ENCODE results near the gene KDM1B. TPM values are rescaled to one million over a fixed set of nuclear protein-coding genes. Genes with fewer than 3 reads are reported as not detected.

KDM1B gene
- total and polyA plus RNA-seq, 2 experiments from 2014 or later, result 3.8 to 9.0 TPM

DNA sequence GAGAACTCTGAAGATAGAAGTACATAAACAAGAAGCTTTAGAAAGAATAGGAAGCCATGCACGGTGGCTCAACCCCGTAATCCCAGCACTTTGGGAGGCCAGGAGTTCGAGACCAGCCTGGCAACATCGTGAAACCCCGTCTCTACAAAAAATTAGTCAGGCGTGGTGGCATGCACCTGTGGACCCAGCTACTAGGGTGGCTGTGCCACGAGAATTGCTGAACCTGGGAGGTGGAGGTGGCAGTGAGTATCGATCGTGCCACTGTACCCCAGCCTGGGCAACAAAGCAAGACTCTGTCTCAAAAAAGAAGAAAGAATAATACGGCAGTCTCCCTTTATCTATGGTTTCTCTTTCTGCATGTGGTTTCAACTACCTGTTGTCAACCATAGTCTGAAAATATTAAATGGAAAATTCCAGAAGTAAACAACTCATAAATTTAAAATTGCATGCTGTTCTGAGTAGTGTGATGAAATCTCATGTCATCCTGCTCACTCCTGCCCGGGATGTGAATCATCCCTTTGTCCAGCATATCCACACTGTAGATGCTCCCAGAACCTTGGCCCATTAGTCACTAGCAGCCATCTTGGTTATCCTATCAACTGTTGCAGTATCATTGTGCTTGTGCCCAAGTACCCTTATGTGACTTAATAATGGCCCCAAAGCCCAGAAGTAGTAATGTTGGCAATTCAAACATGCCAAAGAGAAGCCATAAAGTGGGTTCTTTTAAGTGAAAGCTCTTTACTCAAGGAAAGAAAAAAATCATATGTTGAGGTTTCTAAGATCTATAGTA lies 87.0 kb downstream of the KDM1B start (continued):
- TF ChIP-seq, protein P1, sequence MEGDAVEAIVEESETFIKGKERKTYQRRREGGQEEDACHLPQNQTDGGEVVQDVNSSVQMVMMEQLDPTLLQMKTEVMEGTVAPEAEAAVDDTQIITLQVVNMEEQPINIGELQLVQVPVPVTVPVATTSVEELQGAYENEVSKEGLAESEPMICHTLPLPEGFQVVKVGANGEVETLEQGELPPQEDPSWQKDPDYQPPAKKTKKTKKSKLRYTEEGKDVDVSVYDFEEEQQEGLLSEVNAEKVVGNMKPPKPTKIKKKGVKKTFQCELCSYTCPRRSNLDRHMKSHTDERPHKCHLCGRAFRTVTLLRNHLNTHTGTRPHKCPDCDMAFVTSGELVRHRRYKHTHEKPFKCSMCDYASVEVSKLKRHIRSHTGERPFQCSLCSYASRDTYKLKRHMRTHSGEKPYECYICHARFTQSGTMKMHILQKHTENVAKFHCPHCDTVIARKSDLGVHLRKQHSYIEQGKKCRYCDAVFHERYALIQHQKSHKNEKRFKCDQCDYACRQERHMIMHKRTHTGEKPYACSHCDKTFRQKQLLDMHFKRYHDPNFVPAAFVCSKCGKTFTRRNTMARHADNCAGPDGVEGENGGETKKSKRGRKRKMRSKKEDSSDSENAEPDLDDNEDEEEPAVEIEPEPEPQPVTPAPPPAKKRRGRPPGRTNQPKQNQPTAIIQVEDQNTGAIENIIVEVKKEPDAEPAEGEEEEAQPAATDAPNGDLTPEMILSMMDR (conservative IDR thresholded peaks at IDR 0.05; ENCODE audit: low read depth in 2 of 2), result no peak
- TF ChIP-seq ZNF114 (CRISPR knock-in tag; IDR thresholded peaks at IDR 0.05), result no peak

DNA sequence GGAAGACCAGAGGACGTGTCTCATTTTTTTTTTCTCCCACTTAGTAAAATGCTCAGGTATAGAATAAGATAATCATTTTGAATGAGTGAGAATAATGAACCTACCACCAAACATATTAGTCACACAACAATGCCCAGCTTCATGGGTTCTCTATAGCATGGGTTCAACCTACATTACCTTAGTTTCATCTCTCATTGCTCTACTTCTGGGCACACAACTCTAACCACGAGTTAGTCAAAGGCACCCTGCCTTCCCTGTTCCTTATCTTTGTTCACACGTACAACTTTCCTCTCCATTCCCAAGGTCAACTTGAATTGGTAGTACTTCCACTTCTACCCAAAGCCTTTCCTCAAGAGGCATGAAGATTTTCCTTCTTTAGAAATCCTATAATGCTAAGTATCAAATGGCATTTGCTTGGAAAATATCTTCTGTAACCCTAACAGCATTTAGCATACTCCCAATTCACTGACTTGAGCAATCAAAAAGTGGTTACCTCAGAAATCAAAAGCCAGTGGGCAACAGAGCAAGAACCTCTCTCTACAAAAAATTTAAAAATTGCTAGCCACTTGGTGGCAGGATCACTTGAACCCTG lies 88.2 kb downstream of the KDM1B start:
- TF ChIP-seq EZH2phosphoT487 (IDR thresholded peaks at IDR 0.05; ENCODE audit: unreplicated experiment) (no peak), ZNF114 (CRISPR knock-in tag; IDR thresholded peaks at IDR 0.05) (no peak), EZH2 (IDR thresholded peaks at IDR 0.05; ENCODE audit: low read depth, unreplicated experiment) (no peak), NANOG (IDR thresholded peaks at IDR 0.05; ENCODE audit: borderline replicate concordance) (no peak), ZNF331 (CRISPR knock-in tag; IDR thresholded peaks at IDR 0.05; ENCODE audit: low read depth) (no peak)
- TF ChIP-seq, protein P1 (conservative IDR thresholded peaks at IDR 0.05; ENCODE audit: low read depth in 2 of 2), result no peak
- TF ChIP-seq, protein P2, sequence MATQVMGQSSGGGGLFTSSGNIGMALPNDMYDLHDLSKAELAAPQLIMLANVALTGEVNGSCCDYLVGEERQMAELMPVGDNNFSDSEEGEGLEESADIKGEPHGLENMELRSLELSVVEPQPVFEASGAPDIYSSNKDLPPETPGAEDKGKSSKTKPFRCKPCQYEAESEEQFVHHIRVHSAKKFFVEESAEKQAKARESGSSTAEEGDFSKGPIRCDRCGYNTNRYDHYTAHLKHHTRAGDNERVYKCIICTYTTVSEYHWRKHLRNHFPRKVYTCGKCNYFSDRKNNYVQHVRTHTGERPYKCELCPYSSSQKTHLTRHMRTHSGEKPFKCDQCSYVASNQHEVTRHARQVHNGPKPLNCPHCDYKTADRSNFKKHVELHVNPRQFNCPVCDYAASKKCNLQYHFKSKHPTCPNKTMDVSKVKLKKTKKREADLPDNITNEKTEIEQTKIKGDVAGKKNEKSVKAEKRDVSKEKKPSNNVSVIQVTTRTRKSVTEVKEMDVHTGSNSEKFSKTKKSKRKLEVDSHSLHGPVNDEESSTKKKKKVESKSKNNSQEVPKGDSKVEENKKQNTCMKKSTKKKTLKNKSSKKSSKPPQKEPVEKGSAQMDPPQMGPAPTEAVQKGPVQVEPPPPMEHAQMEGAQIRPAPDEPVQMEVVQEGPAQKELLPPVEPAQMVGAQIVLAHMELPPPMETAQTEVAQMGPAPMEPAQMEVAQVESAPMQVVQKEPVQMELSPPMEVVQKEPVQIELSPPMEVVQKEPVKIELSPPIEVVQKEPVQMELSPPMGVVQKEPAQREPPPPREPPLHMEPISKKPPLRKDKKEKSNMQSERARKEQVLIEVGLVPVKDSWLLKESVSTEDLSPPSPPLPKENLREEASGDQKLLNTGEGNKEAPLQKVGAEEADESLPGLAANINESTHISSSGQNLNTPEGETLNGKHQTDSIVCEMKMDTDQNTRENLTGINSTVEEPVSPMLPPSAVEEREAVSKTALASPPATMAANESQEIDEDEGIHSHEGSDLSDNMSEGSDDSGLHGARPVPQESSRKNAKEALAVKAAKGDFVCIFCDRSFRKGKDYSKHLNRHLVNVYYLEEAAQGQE (IDR thresholded peaks at IDR 0.05; ENCODE audit: unreplicated experiment), result no peak
- Mint-ChIP-seq H3K4me3 (no peak overlapping the region), H3K9me3 (no peaks in the 10 kb centered on the region), H3K4me1 (peaks cover 28% of the 10 kb centered on the region; the same call in 2 of the 3 replicates), H3K27me3 (ENCODE audit: insufficient read depth, low read depth, poor library complexity) (peaks cover 6% of the 10 kb centered on the region), H3K27ac (peak overlapping the region; percentile 63; the same call in 1 of the 2 replicates), H3K36me3 (ENCODE audit: low read depth) (peaks cover 92% of the 10 kb centered on the region)
- Histone ChIP-seq H4K20me1 (replicated peaks; ENCODE audit: insufficient read depth) (peaks cover 22% of the 10 kb centered on the region), H2AFZ (no peak overlapping the region), H3K4me3 (no peak overlapping the region), H3K27ac (ENCODE audit: low read depth) (no peak overlapping the region), H3K79me2 (replicated peaks; ENCODE audit: insufficient read depth) (peaks cover 99% of the 10 kb centered on the region), H3K4me2 (no peak overlapping the region), H3K36me3 (ENCODE audit: insufficient read depth) (peaks cover 41% of the 10 kb centered on the region), H3F3A (replicated peaks; ENCODE audit: low read depth) (no peaks in the 10 kb centered on the region), H3K4me1 (ENCODE audit: insufficient read depth) (no peaks in the 10 kb centered on the region), H3K9me2 (ENCODE audit: insufficient read depth) (no peaks in the 10 kb centered on the region), H3K27me3 (ENCODE audit: insufficient read depth) (no peaks in the 10 kb centered on the region)
- ATAC-seq (no peak), DNase-seq (ENCODE audit: low spot score) (no peak)

Data from GM23338 (cell line).